HFFc6 (cell line): ENCODE results near the gene GAS7. TPM values are rescaled to one million over a fixed set of nuclear protein-coding genes. Genes with fewer than 3 reads are reported as not detected.

ENCODE experiments used
- DNase-seq: peaks from one replicate; pipeline ENCODE4 v3.0.0-alpha.2; 2018
- H3K27ac Mint-ChIP-seq: 2 replicates; pipeline ENCODE4 v1.8.0; 2020; ENCODE audit warnings: mild to moderate bottlenecking, mixed read lengths
- H3K27me3 Mint-ChIP-seq: 2 replicates; pipeline ENCODE4 v1.8.0; 2021; ENCODE audit warnings: mild to moderate bottlenecking, moderate library complexity, mixed read lengths; ENCODE audit not compliant: insufficient read depth
- H3K36me3 Mint-ChIP-seq: 2 replicates; pipeline ENCODE4 v1.8.0; 2021; ENCODE audit warnings: low read depth, mixed read lengths
- H3K4me1 Mint-ChIP-seq: 2 replicates; pipeline ENCODE4 v1.8.0; 2020; ENCODE audit warnings: low read depth, mixed read lengths
- H3K4me3 Mint-ChIP-seq: 2 replicates; pipeline ENCODE4 v1.8.0; 2020; ENCODE audit warnings: mild to moderate bottlenecking, moderate library complexity, mixed read lengths
- H3K9me3 Mint-ChIP-seq: 2 replicates; pipeline ENCODE4 v1.8.0; 2020; ENCODE audit warnings: mild to moderate bottlenecking, mixed read lengths
- total RNA-seq, 6 experiments: library from RNA; stranded (reverse); fragmentation: NEBNext Ultra II Directional; extraction: Animal tissue kit (Norgen Biotek cat#: 25700); gene quantifications; 2 replicates in 1 of 6; 3 replicates in 5 of 6; pipeline ENCODE4 v1.2.3, GENCODE V29; 2021
- TF ChIP-seq, protein P1 (sequence below): fragments of 200-600 bp; sonication (generic); IDR thresholded peaks from 2 replicates; pipeline ENCODE4 v1.5.0; 2021; ENCODE audit warnings: antibody characterized with exemption, mild to moderate bottlenecking

The GAS7 gene
- total RNA-seq, 6 experiments from 2014 or later, result 1.4 to 7.4 (median 3.1) TPM

DNA sequence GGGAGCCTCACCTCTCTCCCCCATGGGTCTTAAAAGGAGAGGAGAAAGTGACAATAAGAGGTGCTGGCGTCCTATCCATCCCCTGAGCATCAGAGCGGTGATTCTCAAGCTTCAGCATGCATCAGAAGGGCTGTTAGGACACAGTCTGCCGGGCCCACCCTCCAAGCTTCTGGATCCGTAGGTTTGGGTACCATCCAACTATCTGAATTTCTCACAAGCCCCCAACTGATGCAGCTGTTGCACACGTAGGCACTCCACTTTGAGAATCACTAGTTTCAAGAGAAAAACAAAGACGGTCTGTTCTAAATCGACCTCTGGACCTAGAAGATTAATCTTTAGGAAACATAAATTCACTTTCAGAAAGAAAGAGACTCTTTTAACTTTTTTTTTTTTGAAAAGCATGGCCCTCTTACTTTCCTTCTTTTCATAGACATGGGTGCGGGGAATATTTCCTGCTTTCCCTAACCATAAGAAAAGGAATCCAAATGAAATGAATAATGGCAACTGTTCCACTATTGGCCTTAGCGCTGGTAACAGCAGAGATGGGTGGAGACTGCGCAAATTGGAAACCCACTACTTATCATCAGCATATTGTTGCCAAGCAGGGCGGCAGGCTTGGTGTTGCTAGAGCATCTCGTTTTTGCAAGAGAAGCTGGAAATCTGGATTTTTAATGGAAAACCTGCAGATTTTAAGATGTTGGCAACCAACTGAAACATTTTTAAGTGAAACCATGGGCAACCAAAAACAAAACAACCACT lies 144.4 kb downstream of the GAS7 start:
- Mint-ChIP-seq H3K27me3 (peaks cover 14% of the 10 kb centered on the region), H3K4me3 (no peak overlapping the region), H3K36me3 (no peaks in the 10 kb centered on the region), H3K27ac (no peak overlapping the region), H3K4me1 (peaks cover 12% of the 10 kb centered on the region; the same call in 1 of the 2 replicates), H3K9me3 (no peaks in the 10 kb centered on the region)
- DNase-seq, result no peak
- TF ChIP-seq, protein P1, sequence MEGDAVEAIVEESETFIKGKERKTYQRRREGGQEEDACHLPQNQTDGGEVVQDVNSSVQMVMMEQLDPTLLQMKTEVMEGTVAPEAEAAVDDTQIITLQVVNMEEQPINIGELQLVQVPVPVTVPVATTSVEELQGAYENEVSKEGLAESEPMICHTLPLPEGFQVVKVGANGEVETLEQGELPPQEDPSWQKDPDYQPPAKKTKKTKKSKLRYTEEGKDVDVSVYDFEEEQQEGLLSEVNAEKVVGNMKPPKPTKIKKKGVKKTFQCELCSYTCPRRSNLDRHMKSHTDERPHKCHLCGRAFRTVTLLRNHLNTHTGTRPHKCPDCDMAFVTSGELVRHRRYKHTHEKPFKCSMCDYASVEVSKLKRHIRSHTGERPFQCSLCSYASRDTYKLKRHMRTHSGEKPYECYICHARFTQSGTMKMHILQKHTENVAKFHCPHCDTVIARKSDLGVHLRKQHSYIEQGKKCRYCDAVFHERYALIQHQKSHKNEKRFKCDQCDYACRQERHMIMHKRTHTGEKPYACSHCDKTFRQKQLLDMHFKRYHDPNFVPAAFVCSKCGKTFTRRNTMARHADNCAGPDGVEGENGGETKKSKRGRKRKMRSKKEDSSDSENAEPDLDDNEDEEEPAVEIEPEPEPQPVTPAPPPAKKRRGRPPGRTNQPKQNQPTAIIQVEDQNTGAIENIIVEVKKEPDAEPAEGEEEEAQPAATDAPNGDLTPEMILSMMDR, result no peak

- peaks cover 12% of the 10 kb centered on the region; the same call in 1 of the 2 replicates for H3K4me1 Mint-ChIP-seq
- H3K9me3 Mint-ChIP-seq, result no peaks in the 10 kb centered on the region
- TF ChIP-seq, protein P1, result no peak
- no peak overlapping the region for H3K4me3 Mint-ChIP-seq
- no peak for DNase-seq
- peaks cover 10% of the 10 kb centered on the region for H3K27me3 Mint-ChIP-seq
- H3K27ac Mint-ChIP-seq, result no peak overlapping the region
- no peaks in the 10 kb centered on the region for H3K36me3 Mint-ChIP-seq
These were observed 146.1 kb downstream of the GAS7 start for GRCh38 chr17:10052106-10052813.

DNA sequence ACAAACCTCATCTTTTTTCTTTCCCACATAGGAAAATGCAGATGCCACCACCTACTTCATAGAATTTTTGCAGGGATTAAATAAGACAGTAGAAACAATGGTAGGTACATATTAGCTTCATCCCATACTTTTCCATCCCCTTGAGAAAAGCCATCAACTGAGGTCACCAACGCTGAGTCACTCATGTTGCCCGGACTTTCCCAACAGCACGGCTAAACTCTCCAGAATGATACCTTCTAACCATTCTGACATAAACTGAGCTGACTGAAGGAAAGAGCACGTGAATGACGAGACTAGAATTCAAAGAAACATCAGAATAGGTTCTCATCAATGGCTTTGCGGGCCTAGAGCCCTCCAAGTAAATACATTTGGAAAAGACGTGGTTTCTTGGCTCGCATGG lies 147.3 kb downstream of the GAS7 start:
- Mint-ChIP-seq H3K27me3 (peaks cover 12% of the 10 kb centered on the region), H3K4me3 (no peak overlapping the region), H3K36me3 (no peaks in the 10 kb centered on the region), H3K4me1 (peaks cover 12% of the 10 kb centered on the region; the same call in 1 of the 2 replicates), H3K27ac (no peak overlapping the region), H3K9me3 (no peaks in the 10 kb centered on the region)
- DNase-seq, result no peak
- TF ChIP-seq, protein P1, result no peak

GRCh38 chr17:10050597-10051101 lies 147.8 kb downstream of the GAS7 start:
- no peak for DNase-seq
- Mint-ChIP-seq H3K36me3 (no peaks in the 10 kb centered on the region), H3K4me3 (no peak overlapping the region), H3K27ac (no peak overlapping the region), H3K27me3 (peaks cover 11% of the 10 kb centered on the region), H3K9me3 (no peaks in the 10 kb centered on the region), H3K4me1 (peaks cover 12% of the 10 kb centered on the region; the same call in 1 of the 2 replicates)
- TF ChIP-seq, protein P1, result no peak

- H3K9me3 Mint-ChIP-seq, result no peaks in the 10 kb centered on the region
- H3K4me3 Mint-ChIP-seq, result no peak overlapping the region
- H3K4me1 Mint-ChIP-seq, result peaks cover 12% of the 10 kb centered on the region; the same call in 1 of the 2 replicates
- no peak for DNase-seq
- H3K36me3 Mint-ChIP-seq, result no peaks in the 10 kb centered on the region
- H3K27ac Mint-ChIP-seq, result no peak overlapping the region
- peaks cover 9% of the 10 kb centered on the region for H3K27me3 Mint-ChIP-seq
- TF ChIP-seq, protein P1, result no peak
These were observed 149.6 kb downstream of the GAS7 start for GRCh38 chr17:10048629-10049350.
